H1 (cell line): ENCODE results near the gene ACOT12. TPM values are rescaled to one million over a fixed set of nuclear protein-coding genes. Genes with fewer than 3 reads are reported as not detected.

Experiments used
- ASH2L ChIP-seq: fragments of 200-600, 300-600 bp; sonication (generic); IDR thresholded peaks from one replicate; pipeline ENCODE4 v1.7.1; 2017; ENCODE audit warnings: low read length
- BACH1 ChIP-seq: IDR thresholded peaks from 2 replicates; pipeline ENCODE4 v1.6.1; 2012; ENCODE audit warnings: low read length, improper control_type of control experiment
- CBX8 ChIP-seq: fragments of 300-800, 300-1000 bp; sonication (generic); IDR thresholded peaks from 2 replicates; pipeline ENCODE4 v1.7.1; 2016; ENCODE audit warnings: low read depth, low read length, borderline replicate concordance
- CEBPB ChIP-seq: IDR thresholded peaks from 2 replicates; pipeline ENCODE4 v1.6.1; 2012; ENCODE audit warnings: low read depth, low read length
- CREB1 ChIP-seq: IDR thresholded peaks from 2 replicates; pipeline ENCODE4 v1.6.1; 2012; ENCODE audit warnings: inconsistent platforms
- EZH2 ChIP-seq: fragments of 200-600 bp; sonication (generic); IDR thresholded peaks from 2 replicates; pipeline ENCODE4 v1.7.1; 2012; ENCODE audit warnings: low read depth, mild to moderate bottlenecking, moderate library complexity, low read length, inconsistent platforms; ENCODE audit not compliant: severe bottlenecking
- JUN ChIP-seq: IDR thresholded peaks from 2 replicates; pipeline ENCODE4 v1.6.1; 2011; ENCODE audit warnings: low read depth, mild to moderate bottlenecking, improper control_type of control experiment, low read length
- KDM4A ChIP-seq: IDR thresholded peaks from one replicate; pipeline ENCODE4 v1.7.1; 2012; ENCODE audit warnings: low read depth, mild to moderate bottlenecking, moderate library complexity, low read length, inconsistent platforms; ENCODE audit not compliant: severe bottlenecking
- KDM5A ChIP-seq: fragments of 200-600 bp; IDR thresholded peaks from 2 replicates; pipeline ENCODE4 v1.7.1; 2012; ENCODE audit warnings: mild to moderate bottlenecking, low read length, inconsistent platforms, mixed read lengths
- NANOG ChIP-seq: IDR thresholded peaks from 2 replicates; pipeline ENCODE4 v1.6.1; 2011; ENCODE audit warnings: low read length, low read depth, mild to moderate bottlenecking, inconsistent platforms; ENCODE audit not compliant: insufficient read depth, poor library complexity, severe bottlenecking
- POLR2A ChIP-seq, 2 experiments: IDR thresholded peaks; 1 replicate in 1 of 2; 2 replicates in 1 of 2; pipeline ENCODE4 v1.6.1; 2011; ENCODE audit warnings: low read depth in 2 of 2, low read length in 2 of 2, mild to moderate bottlenecking in 2 of 2; ENCODE audit errors: control extremely low read depth in 1 of 2
- POU5F1 ChIP-seq: IDR thresholded peaks from 2 replicates; pipeline ENCODE4 v1.6.1; 2011; ENCODE audit warnings: low read depth, mild to moderate bottlenecking, low read length, moderate library complexity
- RBBP5 ChIP-seq: IDR thresholded peaks from 2 replicates; pipeline ENCODE4 v1.7.1; 2012; ENCODE audit warnings: low read depth, mild to moderate bottlenecking, inconsistent platforms, low read length, moderate library complexity, borderline replicate concordance
- RNF2 ChIP-seq: fragments of 200-900, 300-1000 bp; sonication (generic); IDR thresholded peaks from 2 replicates; pipeline ENCODE4 v1.7.1; 2016; ENCODE audit warnings: borderline replicate concordance, low read depth, mild to moderate bottlenecking, antibody characterized with exemption, low read length; ENCODE audit not compliant: poor library complexity, severe bottlenecking; ENCODE audit errors: missing control alignments
- RXRA ChIP-seq: IDR thresholded peaks from 2 replicates; pipeline ENCODE4 v1.6.1; 2011; ENCODE audit warnings: low read depth, mild to moderate bottlenecking, low read length, moderate library complexity; ENCODE audit not compliant: insufficient read depth
- SAP30 ChIP-seq: fragments of 300-600 bp; sonication (generic); IDR thresholded peaks from 2 replicates; pipeline ENCODE4 v1.7.1; 2012; ENCODE audit warnings: low read length, moderate library complexity, mild to moderate bottlenecking, inconsistent platforms; ENCODE audit not compliant: insufficient read depth, insufficient replicate concordance
- SIRT6 ChIP-seq: IDR thresholded peaks from one replicate; pipeline ENCODE4 v1.7.1; 2012; ENCODE audit warnings: low read length, inconsistent platforms
- SP1 ChIP-seq: IDR thresholded peaks from 2 replicates; pipeline ENCODE4 v1.6.1; 2011; ENCODE audit warnings: low read depth, low read length
- TAF1 ChIP-seq: IDR thresholded peaks from 2 replicates; pipeline ENCODE4 v1.6.1; 2011; ENCODE audit warnings: mild to moderate bottlenecking, low read depth, low read length
- polyA plus RNA-seq, 7 experiments: library from polyadenylated mRNA; depleted of rRNA in 3 of 7; stranded (reverse) in 5 of 7; unstranded in 2 of 7; fragments of >200 nt in 5 of 7; fragments of 200-250 nt in 2 of 7; gene quantifications; 1 replicate in 5 of 7; 2 replicates in 1 of 7; 4 replicates in 1 of 7; pipeline versions ENCODE4 v1.2.1 to v1.2.3, GENCODE V29; 2011 to 2013; ENCODE audit warnings: missing spikeins in 2 of 7, mixed read lengths in 2 of 7
- total RNA-seq: library from RNA; stranded (reverse); fragmentation: NEBNext Ultra II Directional; extraction: Animal tissue kit (Norgen Biotek cat#: 25700); gene quantifications from 2 replicates; pipeline ENCODE4 v1.2.1, GENCODE V29; 2021
- TF ChIP-seq, protein P1 (sequence below), 3 experiments: IDR thresholded peaks; 1 replicate in 2 of 3; 2 replicates in 1 of 3; pipeline versions ENCODE4 v1.5.1 to v1.6.1; 2011; ENCODE audit warnings: low read length in 3 of 3, mild to moderate bottlenecking in 3 of 3, inconsistent platforms in 2 of 3, low read depth in 1 of 3, moderate library complexity in 1 of 3; ENCODE audit not compliant: insufficient read depth in 1 of 3; ENCODE audit errors: control extremely low read depth in 1 of 3
- TF ChIP-seq, protein P2 (sequence below): IDR thresholded peaks from 2 replicates; pipeline ENCODE4 v1.6.1; 2012; ENCODE audit warnings: inconsistent platforms

ACOT12 gene
- total and polyA plus RNA-seq, 2 of the 8 experiments (the other 6 are each of a cell fraction or from before 2014, with no cell fraction given): 0.29 TPM; not detected in 1

GRCh38 chr5:81301271-81302015, 92.5 kb downstream of the ACOT12 start, which contains the start of gene ZCCHC9 (continued):
- TF ChIP-seq, protein P1, sequence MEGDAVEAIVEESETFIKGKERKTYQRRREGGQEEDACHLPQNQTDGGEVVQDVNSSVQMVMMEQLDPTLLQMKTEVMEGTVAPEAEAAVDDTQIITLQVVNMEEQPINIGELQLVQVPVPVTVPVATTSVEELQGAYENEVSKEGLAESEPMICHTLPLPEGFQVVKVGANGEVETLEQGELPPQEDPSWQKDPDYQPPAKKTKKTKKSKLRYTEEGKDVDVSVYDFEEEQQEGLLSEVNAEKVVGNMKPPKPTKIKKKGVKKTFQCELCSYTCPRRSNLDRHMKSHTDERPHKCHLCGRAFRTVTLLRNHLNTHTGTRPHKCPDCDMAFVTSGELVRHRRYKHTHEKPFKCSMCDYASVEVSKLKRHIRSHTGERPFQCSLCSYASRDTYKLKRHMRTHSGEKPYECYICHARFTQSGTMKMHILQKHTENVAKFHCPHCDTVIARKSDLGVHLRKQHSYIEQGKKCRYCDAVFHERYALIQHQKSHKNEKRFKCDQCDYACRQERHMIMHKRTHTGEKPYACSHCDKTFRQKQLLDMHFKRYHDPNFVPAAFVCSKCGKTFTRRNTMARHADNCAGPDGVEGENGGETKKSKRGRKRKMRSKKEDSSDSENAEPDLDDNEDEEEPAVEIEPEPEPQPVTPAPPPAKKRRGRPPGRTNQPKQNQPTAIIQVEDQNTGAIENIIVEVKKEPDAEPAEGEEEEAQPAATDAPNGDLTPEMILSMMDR (IDR thresholded peaks at IDR 0.05; ENCODE audit: control extremely low read depth in 1 of 3, insufficient read depth in 1 of 3, low read depth in 1 of 3, low read length in 3 of 3): peak in 1 of 3 experiments; percentile 14; a peak in 1 of 4 replicates
- peak; percentile 72 for TF ChIP-seq ASH2L
- TF ChIP-seq RXRA: no peak
- TF ChIP-seq TAF1: peak; percentile 88
- no peak for TF ChIP-seq EZH2
- TF ChIP-seq BACH1: no peak
- peak; percentile 63 for TF ChIP-seq SP1
- no peak for TF ChIP-seq CEBPB
- TF ChIP-seq CREB1: peak; percentile 100
- no peak for TF ChIP-seq NANOG
- no peak for TF ChIP-seq RNF2
- no peak for TF ChIP-seq SIRT6
- no peak for TF ChIP-seq JUN
- no peak for TF ChIP-seq POU5F1
- TF ChIP-seq, protein P2, sequence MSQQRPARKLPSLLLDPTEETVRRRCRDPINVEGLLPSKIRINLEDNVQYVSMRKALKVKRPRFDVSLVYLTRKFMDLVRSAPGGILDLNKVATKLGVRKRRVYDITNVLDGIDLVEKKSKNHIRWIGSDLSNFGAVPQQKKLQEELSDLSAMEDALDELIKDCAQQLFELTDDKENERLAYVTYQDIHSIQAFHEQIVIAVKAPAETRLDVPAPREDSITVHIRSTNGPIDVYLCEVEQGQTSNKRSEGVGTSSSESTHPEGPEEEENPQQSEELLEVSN: no peak
- 0 out of 2 replicates have a peak, but pooled peaks have one; percentile 39 for TF ChIP-seq RBBP5
- TF ChIP-seq SAP30: no peak
- TF ChIP-seq POLR2A (IDR thresholded peaks at IDR 0.05; ENCODE audit: control extremely low read depth in 1 of 2, low read depth in 2 of 2, low read length in 2 of 2): peak; percentile 84 to 98
- no peak for TF ChIP-seq KDM4A
- TF ChIP-seq KDM5A: peak; percentile 62; the same call in 1 of the 2 replicates
- no peak for TF ChIP-seq CBX8
